ENCODE data around the gene FADS6.

DNA sequence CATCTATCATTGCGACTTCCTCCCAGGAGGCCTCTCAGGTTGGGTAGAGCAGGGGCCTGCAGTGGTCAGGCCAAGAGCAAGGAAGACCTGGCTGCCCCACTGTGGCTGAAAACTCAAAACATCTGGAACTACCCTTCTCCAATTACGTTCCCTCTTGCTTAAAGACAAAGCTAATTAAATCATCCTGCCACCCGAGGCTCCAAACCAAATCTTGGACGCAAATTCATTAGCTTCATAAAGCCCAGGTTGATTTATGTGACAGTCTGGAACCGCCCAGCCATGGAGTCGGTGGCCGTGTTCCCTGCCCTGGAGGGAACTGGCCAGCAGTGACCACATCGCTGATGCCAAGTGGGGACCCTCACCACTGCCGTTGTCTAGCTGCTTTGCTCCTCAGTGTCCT, 55.2 kb downstream of the FADS6 start:
- TF ChIP-seq ZNF274 (IDR thresholded peaks at IDR 0.05; ENCODE audit: low read depth, low read length) (no peak), YY1 (IDR thresholded peaks at IDR 0.05; ENCODE audit: insufficient read depth, insufficient read length) (no peak), SUZ12 (IDR thresholded peaks at IDR 0.05; ENCODE audit: extremely low read depth, insufficient read depth, insufficient read length) (no peak)
